Measurements from ENCODE around the gene CLMN.

DNA sequence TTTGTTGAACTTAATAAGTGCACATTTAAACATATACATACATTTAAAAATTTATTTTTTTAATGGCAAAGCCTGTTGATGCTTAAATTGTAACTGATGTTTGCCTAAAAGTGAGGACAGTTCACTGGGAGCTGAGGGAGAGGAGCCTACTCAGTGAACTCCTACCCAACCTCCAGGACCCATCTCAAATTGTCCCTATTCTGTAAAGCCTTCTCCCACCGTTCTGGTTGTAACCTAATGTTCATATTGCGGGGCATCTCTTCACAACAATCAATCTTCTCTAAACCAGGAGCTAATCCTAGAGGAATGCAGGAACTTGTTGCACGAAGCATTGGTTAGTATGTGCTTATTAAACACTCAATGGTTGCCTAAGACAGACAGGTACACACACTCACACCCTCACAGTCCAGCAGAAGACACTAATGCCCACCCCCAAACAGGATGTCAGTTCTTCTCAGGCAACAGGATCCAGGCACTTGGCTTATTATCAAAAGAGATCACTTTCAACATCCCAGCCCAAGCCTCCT is 1.8 kb downstream of the CLMN start:
- TF ChIP-seq, protein P1, sequence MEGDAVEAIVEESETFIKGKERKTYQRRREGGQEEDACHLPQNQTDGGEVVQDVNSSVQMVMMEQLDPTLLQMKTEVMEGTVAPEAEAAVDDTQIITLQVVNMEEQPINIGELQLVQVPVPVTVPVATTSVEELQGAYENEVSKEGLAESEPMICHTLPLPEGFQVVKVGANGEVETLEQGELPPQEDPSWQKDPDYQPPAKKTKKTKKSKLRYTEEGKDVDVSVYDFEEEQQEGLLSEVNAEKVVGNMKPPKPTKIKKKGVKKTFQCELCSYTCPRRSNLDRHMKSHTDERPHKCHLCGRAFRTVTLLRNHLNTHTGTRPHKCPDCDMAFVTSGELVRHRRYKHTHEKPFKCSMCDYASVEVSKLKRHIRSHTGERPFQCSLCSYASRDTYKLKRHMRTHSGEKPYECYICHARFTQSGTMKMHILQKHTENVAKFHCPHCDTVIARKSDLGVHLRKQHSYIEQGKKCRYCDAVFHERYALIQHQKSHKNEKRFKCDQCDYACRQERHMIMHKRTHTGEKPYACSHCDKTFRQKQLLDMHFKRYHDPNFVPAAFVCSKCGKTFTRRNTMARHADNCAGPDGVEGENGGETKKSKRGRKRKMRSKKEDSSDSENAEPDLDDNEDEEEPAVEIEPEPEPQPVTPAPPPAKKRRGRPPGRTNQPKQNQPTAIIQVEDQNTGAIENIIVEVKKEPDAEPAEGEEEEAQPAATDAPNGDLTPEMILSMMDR (conservative IDR thresholded peaks at IDR 0.05; ENCODE audit: low read depth in 2 of 2): no peak
- no peak for TF ChIP-seq EZH2phosphoT487 (IDR thresholded peaks at IDR 0.05; ENCODE audit: unreplicated experiment)
- TF ChIP-seq EZH2 (IDR thresholded peaks at IDR 0.05; ENCODE audit: low read depth, unreplicated experiment): no peak
